ENCODE measurements around the gene STX3. TPM values are rescaled to one million over a fixed set of nuclear protein-coding genes. Genes with fewer than 3 reads are reported as not detected.

STX3 gene
- total and polyA plus RNA-seq, 2 of the 8 experiments (the other 6 are each of a cell fraction or from before 2014, with no cell fraction given) = 50.5 to 56.1 TPM

DNA sequence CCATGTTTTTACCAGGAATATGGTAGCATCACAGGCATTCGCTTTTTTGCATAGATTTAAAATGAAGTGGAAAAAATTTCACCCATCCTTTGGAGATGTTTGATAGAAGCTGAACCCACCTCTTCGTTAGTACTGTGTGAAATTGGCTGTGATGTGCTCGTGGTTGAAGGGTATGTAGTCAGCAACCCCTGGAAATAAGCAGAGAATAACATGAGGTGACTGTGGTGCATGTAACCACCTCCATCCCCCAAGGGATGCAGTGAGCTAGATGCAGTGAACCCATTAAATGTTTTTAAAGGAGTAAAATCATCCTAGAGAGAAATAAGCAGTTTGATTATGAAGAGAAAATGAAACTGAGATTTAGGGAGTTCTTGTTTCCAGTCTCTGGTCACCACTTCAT lies 74.2 kb downstream of the STX3 start:
- no peaks in the 10 kb centered on the region for H3K27me3 ChIP-seq (replicated peaks in 1 of 4; ENCODE audit: control insufficient read depth in 3 of 4, extremely low read depth in 1 of 4, insufficient read depth in 3 of 4, low read length in 3 of 4)
- CTCF ChIA-PET (ENCODE audit: partially characterized antibody) = no interaction called here
- no peak overlapping the region for H3K27ac ChIP-seq (ENCODE audit: low read depth, low read length)
- WGBS, 2 experiments (ENCODE audit: extremely low coverage in 1 of 2, insufficient coverage in 1 of 2, insufficient read length in 1 of 2, insufficient replicate concordance in 2 of 2, low coverage in 1 of 2, low lambda C conversion rate in 2 of 2, missing lambda C conversion rate in 1 of 2) = 79% methylated on average over 3 of the region's 3 CpGs; no CpG with 5 or more reads in 1 of the 2 experiments
- H3K79me2 ChIP-seq (ENCODE audit: control insufficient read depth in 1 of 2, insufficient read depth in 2 of 2, low read length in 2 of 2) = no peaks in the 10 kb centered on the region
- H4K91ac ChIP-seq (replicated peaks; ENCODE audit: insufficient read length, low read length) = no peak overlapping the region
- H2BK20ac ChIP-seq (ENCODE audit: low read length) = no peak overlapping the region
- no peak overlapping the region for H3K18ac ChIP-seq (ENCODE audit: extremely low read depth, low read length)
- H2BK15ac ChIP-seq (ENCODE audit: low read length) = no peak overlapping the region
- H3K4me2 ChIP-seq (ENCODE audit: insufficient read depth in 1 of 2, low read depth in 2 of 2, low read length in 2 of 2) = no peak overlapping the region
- H2AFZ ChIP-seq (ENCODE audit: low read length) = no peak overlapping the region
- H2BK5ac ChIP-seq (ENCODE audit: low read depth, low read length) = no peak overlapping the region
- H3K9ac ChIP-seq (replicated peaks in 1 of 4; ENCODE audit: extremely low read depth in 1 of 4, low read depth in 3 of 4, low read length in 3 of 4) = no peak overlapping the region
- H3K14ac ChIP-seq (ENCODE audit: insufficient read length) = no peak overlapping the region
- no peak overlapping the region for H3K23ac ChIP-seq (ENCODE audit: insufficient read length)
- no peak overlapping the region for H2AK5ac ChIP-seq (ENCODE audit: low read depth, low read length)
- no peak overlapping the region for H4K5ac ChIP-seq (ENCODE audit: insufficient read length, low read depth, low read length)
- FAIRE-seq (no peak), DNase-seq (ENCODE audit: low read depth in 1 of 2, low spot score in 2 of 2) (no peak)
- H2BK12ac ChIP-seq (ENCODE audit: low read depth, low read length) = no peak overlapping the region
- no peaks in the 10 kb centered on the region for H3K4me1 ChIP-seq (replicated peaks in 1 of 4; ENCODE audit: control insufficient read depth in 3 of 4, insufficient read depth in 4 of 4, low read length in 3 of 4)
- H3K23me2 ChIP-seq (ENCODE audit: low read depth, low read length) = no peaks in the 10 kb centered on the region
- no peaks in the 10 kb centered on the region for H3K79me1 ChIP-seq (ENCODE audit: low read depth, low read length)
- H3K4ac ChIP-seq (replicated peaks; ENCODE audit: insufficient read length, low read depth, low read length) = no peak overlapping the region
- H3K9me3 ChIP-seq (ENCODE audit: insufficient read depth in 2 of 2, low read depth in 1 of 2, low read length in 1 of 2) = no peaks in the 10 kb centered on the region
- H2BK120ac ChIP-seq (replicated peaks; ENCODE audit: low read depth, low read length) = no peak overlapping the region
- no peak overlapping the region for H3K56ac ChIP-seq (replicated peaks; ENCODE audit: insufficient read length, low read depth, low read length)
- TF ChIP-seq GABPA (IDR thresholded peaks at IDR 0.05; ENCODE audit: borderline replicate concordance, insufficient read depth, low read length) = no peak
- TF ChIP-seq CEBPB (IDR thresholded peaks at IDR 0.05; ENCODE audit: low read depth, low read length) = no peak
- no peak for TF ChIP-seq RNF2 (IDR thresholded peaks at IDR 0.05; ENCODE audit: borderline replicate concordance, low read depth, low read length, missing control alignments, poor library complexity, severe bottlenecking)
- TF ChIP-seq EP300 (IDR thresholded peaks at IDR 0.05; ENCODE audit: borderline replicate concordance in 1 of 2, low read depth in 2 of 2, low read length in 2 of 2) = no peak
- TF ChIP-seq, protein P1, sequence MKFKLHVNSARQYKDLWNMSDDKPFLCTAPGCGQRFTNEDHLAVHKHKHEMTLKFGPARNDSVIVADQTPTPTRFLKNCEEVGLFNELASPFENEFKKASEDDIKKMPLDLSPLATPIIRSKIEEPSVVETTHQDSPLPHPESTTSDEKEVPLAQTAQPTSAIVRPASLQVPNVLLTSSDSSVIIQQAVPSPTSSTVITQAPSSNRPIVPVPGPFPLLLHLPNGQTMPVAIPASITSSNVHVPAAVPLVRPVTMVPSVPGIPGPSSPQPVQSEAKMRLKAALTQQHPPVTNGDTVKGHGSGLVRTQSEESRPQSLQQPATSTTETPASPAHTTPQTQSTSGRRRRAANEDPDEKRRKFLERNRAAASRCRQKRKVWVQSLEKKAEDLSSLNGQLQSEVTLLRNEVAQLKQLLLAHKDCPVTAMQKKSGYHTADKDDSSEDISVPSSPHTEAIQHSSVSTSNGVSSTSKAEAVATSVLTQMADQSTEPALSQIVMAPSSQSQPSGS (IDR thresholded peaks at IDR 0.05; ENCODE audit: low read length) = no peak
- no peak for TF ChIP-seq SIX5 (IDR thresholded peaks at IDR 0.05; ENCODE audit: low read depth, low read length)
- TF ChIP-seq, protein P2, sequence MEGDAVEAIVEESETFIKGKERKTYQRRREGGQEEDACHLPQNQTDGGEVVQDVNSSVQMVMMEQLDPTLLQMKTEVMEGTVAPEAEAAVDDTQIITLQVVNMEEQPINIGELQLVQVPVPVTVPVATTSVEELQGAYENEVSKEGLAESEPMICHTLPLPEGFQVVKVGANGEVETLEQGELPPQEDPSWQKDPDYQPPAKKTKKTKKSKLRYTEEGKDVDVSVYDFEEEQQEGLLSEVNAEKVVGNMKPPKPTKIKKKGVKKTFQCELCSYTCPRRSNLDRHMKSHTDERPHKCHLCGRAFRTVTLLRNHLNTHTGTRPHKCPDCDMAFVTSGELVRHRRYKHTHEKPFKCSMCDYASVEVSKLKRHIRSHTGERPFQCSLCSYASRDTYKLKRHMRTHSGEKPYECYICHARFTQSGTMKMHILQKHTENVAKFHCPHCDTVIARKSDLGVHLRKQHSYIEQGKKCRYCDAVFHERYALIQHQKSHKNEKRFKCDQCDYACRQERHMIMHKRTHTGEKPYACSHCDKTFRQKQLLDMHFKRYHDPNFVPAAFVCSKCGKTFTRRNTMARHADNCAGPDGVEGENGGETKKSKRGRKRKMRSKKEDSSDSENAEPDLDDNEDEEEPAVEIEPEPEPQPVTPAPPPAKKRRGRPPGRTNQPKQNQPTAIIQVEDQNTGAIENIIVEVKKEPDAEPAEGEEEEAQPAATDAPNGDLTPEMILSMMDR (IDR thresholded peaks at IDR 0.05; ENCODE audit: control extremely low read depth in 1 of 3, insufficient read depth in 1 of 3, low read depth in 1 of 3, low read length in 3 of 3) = no peak
- no peak for TF ChIP-seq HDAC6 (IDR thresholded peaks at IDR 0.05; ENCODE audit: low read depth, low read length)
- no peak for TF ChIP-seq BACH1 (IDR thresholded peaks at IDR 0.05; ENCODE audit: low read length)
- H3K4me3 ChIP-seq (ENCODE audit: extremely low read depth in 1 of 4, insufficient read depth in 2 of 4, low read depth in 3 of 4, low read length in 4 of 4) = no peak overlapping the region
- POLR2A ChIA-PET (ENCODE audit: partially characterized antibody) = no interaction called here
- H4K8ac ChIP-seq (ENCODE audit: extremely low read depth, insufficient read depth, low read length) = no peak overlapping the region
- no peaks in the 10 kb centered on the region for H3K36me3 ChIP-seq (ENCODE audit: control insufficient read depth in 2 of 4, insufficient read depth in 4 of 4, low read length in 3 of 4)
- no peaks in the 10 kb centered on the region for H4K20me1 ChIP-seq (replicated peaks in 1 of 2; ENCODE audit: control insufficient read depth in 1 of 2, insufficient read depth in 2 of 2, low read length in 2 of 2)

Measured in H1 (cell line).